GM10847 (cell line): ENCODE data around the gene CAMK4.

ENCODE experiments used
- POLR2A ChIP-seq: IDR thresholded peaks from 2 replicates; pipeline ENCODE4 v1.6.1; 2011; ENCODE audit not compliant: insufficient read length; ENCODE audit errors: extremely low read depth

The CAMK4 gene

DNA sequence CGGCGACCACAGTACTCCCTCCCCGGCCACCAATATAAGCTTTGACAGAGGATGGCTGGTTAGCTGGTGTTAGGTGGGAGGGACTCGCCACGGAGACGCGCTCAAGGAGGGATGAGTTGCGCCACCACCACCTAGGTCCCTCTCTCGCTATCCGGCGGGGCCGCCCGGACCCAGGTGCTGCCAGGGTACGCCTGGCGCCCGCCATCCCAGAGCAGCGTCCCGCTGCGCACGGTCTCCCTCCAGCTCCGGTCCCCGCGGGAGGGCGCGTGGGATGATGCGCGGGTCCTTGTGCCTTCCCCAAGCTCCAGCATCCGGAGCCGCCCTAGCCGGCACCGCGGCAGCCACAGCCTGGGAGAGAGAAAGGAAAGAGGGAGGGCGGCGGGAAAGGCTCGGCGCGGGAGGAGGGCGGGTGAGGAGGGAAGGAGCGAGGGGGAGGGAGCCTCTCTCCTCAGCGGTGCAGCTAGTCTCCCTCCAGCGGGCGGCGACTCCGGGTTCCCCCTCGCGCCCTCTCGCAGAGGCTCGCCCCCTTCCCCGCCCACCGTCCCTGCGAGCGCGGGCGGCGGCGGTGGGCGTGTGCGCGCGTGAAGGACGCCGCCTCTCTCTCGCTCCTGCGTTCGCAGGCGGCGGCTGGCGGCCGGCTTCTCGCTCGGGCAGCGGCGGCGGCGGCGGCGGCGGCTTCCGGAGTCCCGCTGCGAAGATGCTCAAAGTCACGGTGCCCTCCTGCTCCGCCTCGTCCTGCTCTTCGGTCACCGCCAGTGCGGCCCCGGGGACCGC lies at the start of gene CAMK4:
CAMK4 (plus strand) TSS at position 598 of the 774 bp plus-strand sequence; CDS start at position 698, 100 bp downstream.
- no peak for TF ChIP-seq POLR2A

DNA sequence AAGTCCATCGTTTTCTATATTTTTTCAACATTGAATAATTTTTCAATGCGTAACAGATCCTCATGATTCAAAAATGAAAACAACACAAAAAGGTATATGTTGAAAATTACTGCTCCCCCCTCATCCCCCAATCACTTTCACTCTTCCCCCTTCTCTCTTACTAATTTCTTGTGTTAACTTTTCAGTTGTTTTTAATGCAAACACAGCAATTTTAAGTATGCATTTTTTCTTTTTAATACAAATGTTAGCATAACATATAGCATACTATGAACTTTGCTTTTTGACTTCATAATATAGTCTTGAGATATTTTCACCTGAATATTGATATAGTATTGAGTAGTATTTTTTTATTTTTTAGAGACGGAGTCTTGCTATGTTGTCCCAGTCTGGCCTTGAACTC lies 41.1 kb upstream of the CAMK4 start:
- TF ChIP-seq POLR2A, result no peak

DNA sequence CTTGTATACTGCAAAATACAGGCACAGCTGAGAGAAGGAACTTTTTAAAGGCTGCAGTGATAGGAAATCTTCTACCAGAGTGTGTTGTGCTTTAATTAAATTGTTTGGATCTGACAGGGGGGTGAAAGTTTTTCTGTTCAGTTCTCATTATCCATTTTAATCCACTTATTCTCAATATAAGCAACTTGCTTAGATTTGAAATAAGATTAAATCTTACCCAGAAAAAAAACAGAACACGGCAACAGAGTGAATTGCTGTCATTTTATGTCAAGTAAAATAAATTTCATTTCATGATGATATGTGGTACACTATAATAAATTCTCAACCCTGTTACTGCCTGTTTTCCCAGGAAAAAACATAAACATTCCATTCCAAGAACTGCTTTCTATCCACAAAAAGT lies 37.1 kb upstream of the CAMK4 start:
- TF ChIP-seq POLR2A, result no peak

DNA sequence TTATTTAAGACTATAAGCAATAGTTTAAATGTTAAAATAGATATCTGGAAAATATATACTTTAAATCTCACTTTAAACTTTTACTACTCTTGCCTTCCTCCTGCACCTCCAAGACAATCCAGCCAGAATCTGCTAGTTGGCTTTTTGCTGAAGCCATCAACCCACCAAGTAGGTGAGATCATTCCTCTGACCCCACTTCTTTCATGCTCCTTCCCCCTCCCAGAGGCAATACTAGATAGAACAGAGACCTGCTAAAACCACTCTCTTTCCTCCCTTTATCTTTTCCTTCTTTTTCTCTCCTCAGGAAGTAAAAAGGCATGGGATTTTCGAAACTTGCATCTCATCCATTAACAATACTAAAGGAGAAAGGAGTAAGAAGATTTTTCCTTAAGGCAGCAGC lies 30.1 kb upstream of the CAMK4 start:
- TF ChIP-seq POLR2A, result no peak

DNA sequence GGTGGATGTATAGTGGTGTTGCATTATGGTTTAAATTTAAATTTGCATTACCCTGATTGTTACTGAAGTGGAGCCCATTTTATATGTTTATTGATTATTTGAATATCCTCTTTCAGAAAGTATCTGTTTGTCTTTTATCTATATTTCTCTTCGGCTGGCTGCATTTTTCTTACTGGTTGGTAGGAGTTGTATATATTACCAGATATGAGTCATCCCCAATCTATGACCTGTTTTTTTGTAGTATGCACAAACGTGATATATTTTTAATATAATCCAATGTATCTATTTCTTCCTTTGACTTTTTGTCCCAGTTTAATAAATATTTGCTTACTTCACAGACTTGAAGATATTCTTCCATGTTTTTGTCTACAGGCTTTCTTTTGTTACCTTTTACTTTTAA lies 29.3 kb upstream of the CAMK4 start:
- TF ChIP-seq POLR2A, result no peak

DNA sequence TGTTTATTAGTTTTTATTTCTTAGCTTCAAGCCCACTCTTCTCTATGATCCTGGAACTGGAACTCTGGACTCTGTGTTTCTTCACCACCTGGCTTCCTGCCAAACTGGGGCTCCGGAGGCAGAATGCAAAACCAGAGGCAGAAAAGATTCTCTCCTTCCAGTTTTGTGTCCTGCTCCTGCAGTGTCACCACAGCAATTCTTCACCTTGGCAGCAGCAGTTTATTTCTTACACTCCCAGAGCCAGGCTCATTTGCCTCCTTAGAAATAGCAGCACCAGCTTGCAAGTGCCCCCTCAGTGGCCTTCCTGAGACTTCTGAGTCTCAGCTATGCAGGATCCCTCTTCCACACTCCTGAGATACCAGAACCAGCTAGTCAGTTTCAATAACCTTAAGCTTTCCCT lies 26.7 kb upstream of the CAMK4 start:
- no peak for TF ChIP-seq POLR2A

DNA sequence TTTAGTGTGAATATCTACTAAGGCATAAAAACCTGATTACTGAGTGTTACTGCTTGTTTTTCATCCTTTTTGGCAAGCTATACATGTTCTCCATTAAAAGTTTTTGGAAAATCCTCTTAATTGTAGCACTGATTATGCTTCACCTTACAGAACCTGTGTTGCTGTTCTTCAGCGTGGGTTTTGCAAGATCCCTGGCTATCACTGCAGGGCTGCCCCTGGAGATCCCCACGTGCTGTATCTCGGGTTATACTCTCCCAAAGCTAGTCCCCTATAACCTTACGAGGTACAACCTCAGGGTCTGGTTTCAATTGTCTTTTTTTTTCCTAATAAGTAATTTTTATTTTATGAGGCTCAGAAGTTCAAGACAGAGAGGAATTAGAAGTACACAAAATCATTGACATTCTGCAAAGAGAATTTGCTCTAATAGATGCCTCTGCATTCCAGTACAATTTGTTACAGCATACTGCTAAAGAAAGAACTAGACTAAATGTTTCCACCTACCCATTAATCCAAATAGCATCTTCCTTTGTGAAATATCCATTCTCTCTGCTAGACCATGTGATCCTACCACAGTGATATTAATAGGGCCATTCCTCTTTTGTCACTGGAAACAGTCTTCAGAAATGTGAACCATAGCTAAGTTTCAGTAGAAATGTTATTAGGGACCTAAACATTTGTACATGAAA lies 25.8 kb upstream of the CAMK4 start:
- TF ChIP-seq POLR2A, result no peak

DNA sequence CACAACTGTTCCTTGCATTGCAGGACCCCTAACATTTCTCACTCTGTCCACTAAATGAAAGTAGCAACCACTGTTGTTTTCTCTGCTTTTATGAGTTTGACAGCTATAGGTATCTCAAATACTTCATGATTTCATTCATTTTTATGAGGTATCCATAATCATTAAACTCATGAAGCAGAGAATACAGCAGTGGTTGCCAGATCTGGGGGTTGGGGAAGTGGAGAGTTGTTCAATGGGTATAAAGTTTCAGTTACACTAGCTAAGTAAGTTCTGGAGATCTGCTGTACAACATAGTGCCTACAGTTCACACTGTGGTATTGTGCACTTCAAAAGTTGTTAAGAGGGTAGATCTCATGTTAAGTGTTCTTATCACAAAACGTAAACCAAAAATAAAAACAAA lies 23.4 kb upstream of the CAMK4 start:
- no peak for TF ChIP-seq POLR2A

DNA sequence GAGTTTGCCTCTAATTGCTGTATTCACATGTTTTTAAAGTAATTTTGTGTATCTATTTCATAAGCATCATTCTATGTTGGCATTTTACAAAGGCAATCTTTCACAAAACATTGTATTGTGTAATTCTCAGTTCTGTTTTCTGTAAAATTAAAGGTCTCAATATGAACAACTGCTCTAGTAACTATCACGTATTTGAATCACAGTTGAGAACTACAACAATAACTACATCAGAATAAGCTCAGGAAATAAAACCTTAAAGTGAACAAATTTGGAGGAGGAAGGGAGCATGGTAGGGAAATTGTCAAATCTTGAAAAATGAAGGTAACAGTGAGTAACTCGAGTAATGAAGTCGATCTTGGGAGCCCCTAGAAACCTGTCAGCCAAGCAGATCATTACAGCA lies 22.5 kb upstream of the CAMK4 start:
- TF ChIP-seq POLR2A, result no peak

DNA sequence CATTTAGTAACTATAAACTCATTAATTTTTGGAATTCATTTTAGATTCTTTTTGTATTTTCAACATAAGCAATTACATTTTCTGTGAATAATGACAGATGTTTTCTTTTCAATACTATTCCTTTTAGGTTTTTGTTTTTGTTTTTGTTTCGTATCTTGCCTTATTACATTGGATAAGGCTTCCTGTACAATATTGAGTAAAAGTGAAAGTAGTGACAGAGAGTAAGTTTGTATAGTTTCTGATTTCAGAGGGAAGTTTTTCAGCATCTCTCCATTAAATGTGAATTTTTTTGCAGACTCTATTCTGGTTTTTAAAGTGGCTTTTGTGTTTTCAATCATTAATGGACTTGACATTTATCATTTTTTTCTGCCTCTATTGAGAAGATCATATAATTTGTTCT lies 12.8 kb upstream of the CAMK4 start:
- TF ChIP-seq POLR2A, result no peak

DNA sequence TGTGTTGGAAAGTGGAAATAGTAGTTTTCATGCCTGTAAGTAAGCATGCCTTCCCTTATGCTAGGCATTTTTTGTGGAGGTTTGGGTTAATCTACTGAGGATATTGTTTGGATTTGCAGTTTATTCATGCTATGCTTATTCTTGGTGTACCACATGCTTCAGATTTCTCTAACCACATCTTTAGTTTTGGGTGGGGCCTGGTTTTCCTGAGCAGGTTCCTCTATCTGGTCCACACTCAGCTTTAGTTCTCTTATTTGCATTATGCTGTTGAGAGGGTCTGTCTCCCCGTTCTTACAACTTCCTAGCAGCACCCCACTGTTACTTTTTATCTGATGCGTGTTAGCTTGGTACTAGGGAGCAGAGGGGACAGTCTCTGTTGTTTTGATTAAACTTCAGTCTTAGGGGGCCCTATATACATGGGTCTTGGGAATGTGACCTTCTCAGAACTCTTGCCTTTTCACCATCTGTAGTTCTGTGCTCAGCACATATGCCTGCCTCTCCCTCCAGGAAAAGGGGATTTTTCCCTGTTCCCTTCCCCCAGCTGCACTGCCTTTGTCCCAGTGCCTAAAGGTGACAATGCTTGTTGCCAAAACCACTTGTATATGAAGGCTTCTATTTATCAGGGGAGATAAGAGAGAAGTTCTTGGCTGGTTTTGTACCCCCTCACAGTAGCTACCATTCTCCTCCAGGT lies 10.0 kb upstream of the CAMK4 start:
- TF ChIP-seq POLR2A, result no peak

DNA sequence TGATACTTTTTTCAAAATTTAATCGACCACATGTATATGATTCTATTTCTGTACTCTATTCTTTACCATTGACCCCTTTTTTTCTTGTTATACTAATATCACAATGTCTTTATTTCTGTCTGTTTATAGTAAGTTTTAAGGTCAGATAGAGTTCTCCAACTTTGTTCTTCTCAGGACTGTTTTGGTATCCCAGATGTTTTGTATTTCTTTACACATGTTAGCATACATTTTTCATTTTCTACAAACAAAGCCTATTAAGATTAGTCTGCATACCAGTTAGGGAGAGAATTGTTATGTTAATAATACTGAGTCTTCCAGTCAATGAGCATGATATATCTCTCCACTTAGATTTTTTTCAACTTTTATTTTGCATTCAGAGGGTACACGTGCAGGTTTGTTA lies 8.2 kb upstream of the CAMK4 start:
- no peak for TF ChIP-seq POLR2A

DNA sequence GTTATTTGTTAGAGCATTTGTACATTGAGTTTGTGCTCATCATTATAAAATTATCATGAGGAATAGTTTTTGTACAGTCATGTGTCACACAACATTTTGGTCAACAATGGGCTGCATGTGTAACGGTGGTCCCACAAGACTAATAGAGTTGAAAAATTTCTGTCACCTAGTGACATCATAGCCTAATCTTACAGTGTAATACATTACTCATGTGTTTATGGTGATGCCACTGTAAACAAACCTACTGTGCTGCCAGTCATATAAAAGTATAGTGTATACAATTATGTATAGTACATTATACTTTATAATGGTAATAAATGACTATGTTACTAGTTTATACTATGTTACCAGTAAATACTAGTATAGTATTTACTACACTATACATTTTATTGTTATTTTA lies 3.0 kb upstream of the CAMK4 start:
- no peak for TF ChIP-seq POLR2A

DNA sequence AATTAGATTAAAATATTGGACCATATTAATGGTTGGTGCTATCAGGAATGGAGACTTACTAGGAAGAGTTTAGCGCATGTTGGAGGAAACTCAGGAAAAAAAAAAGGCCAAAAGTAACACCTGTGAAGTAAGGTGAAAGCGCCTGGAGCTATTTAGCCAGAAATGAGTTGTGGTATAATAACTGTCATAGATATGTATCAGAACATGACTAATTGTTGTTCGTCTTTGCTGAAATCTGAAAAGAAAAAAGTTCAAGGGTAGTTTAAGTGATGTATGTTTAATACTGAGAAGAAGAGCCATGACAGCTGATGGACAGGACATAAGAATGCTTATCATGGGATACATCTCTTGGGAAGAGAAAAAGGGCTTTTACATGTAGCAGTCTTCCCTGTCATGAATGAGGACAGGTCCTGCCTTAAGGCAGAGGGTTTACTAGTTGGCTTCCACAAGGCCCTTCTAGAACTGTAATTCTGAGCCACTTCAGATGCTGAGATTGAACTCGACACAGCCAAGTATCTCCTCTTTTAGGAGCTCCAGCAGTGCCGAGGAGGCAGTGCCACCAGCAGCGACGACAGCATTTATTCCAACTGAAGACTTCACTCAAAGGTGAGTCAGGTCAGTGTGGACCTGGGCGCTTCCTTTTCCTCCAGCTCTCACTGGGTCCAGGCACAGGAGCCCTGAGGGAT lies 940 bp upstream of the CAMK4 start:
- no peak for TF ChIP-seq POLR2A

DNA sequence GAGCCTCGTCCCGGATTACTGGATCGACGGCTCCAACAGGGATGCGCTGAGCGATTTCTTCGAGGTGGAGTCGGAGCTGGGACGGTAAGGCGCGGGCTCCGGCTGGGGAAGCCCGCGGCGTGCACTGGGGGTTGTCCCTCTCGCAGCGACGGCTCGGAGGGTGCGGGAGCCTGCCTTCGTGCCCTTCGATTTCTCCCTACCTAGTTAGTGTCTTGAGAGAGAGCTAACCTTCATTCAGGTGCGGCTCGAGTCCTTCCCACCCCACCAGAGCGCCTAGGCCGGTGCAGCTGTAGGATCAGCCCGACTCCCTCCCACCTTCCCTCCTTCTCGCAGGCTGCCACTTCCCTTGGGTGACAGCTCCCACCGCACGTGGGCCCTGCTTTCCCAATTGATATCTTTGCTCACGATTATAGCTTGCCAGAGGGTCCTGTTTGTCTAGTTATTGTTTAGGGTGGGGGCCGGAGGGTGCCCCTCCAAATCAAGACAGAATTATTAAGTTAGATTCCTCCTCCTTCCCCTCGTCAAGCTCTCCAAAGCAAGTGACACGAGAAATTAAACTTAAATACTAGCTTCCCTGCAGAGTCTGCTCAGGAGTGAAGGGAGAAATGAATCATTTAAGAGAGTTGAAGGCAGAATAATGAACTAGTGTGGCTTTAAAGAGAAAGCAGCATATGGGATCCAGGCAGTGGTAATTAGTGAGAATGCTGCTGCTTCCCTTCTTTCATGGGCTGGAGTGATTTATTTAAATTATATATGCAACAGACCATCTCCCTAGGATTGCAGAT lies 569 bp downstream of the CAMK4 start:
- TF ChIP-seq POLR2A, result no peak
